NCI-H2171 treated with DMSO at 0.1 percent for 48 hours (cell line): ENCODE measurements around the gene PAX3.

Experiments
- DNase-seq: peaks from one replicate; lab custom pipeline; 2025; lab: John Stamatoyannopoulos, UW

PAX3 gene

GRCh38 chr2:222269132-222269531 lies 29.7 kb downstream of the PAX3 start:
- no peak for DNase-seq

- DNase-seq = no peak
These were observed 30.3 kb downstream of the PAX3 start for GRCh38 chr2:222268311-222268990.

GRCh38 chr2:222264791-222265320 lies 33.9 kb downstream of the PAX3 start:
- DNase-seq = no peak

GRCh38 chr2:222261504-222261903 lies 37.3 kb downstream of the PAX3 start:
- no peak for DNase-seq

- no peak for DNase-seq
These were observed 41.2 kb downstream of the PAX3 start for GRCh38 chr2:222257645-222258044.

GRCh38 chr2:222256250-222256649 lies 42.5 kb downstream of the PAX3 start:
- no peak for DNase-seq

- DNase-seq = no peak
These were observed 43.7 kb downstream of the PAX3 start for GRCh38 chr2:222255090-222255489.

- no peak for DNase-seq
These were observed 48.5 kb downstream of the PAX3 start for GRCh38 chr2:222250313-222250712.

- no peak for DNase-seq
These were observed 49.4 kb downstream of the PAX3 start for GRCh38 chr2:222249444-222249843.

GRCh38 chr2:222248818-222249217 lies 50.0 kb downstream of the PAX3 start:
- DNase-seq = no peak

- DNase-seq = no peak
These were observed 50.5 kb downstream of the PAX3 start for GRCh38 chr2:222248256-222248655.

- no peak for DNase-seq
These were observed 56.3 kb downstream of the PAX3 start for GRCh38 chr2:222242532-222242931.

GRCh38 chr2:222241128-222241870 lies 57.5 kb downstream of the PAX3 start:
- peak; percentile 85 for DNase-seq

GRCh38 chr2:222240676-222241049 lies 58.1 kb downstream of the PAX3 start:
- no peak for DNase-seq

- DNase-seq = no peak
These were observed 58.7 kb downstream of the PAX3 start for GRCh38 chr2:222239945-222240675.

GRCh38 chr2:222239091-222239490 lies 59.7 kb downstream of the PAX3 start:
- no peak for DNase-seq

- DNase-seq = no peak
These were observed 60.7 kb downstream of the PAX3 start for GRCh38 chr2:222238072-222238471.

GRCh38 chr2:222232839-222233238 lies 66.0 kb downstream of the PAX3 start:
- DNase-seq = no peak

- peak; percentile 51 for DNase-seq
These were observed 66.4 kb downstream of the PAX3 start for GRCh38 chr2:222232372-222232771.

GRCh38 chr2:222228054-222228453 lies 70.7 kb downstream of the PAX3 start:
- DNase-seq = peak; percentile 36

- DNase-seq = no peak
These were observed 80.0 kb downstream of the PAX3 start for GRCh38 chr2:222218786-222219185.

GRCh38 chr2:222217712-222218111 lies 81.1 kb downstream of the PAX3 start:
- DNase-seq = no peak

GRCh38 chr2:222214885-222215284 lies 83.9 kb downstream of the PAX3 start:
- DNase-seq = no peak
